Tibial nerve (tissue), 4 donors: ENCODE measurements around the gene RAB3A. TPM values are rescaled to one million over a fixed set of nuclear protein-coding genes. Genes with fewer than 3 reads are reported as not detected.

ENCODE experiments used
- DNase-seq, 2 donors: peaks; one replicate each; pipeline ENCODE4 v3.0.0-alpha.2; 2019; ENCODE audit warnings: low spot score in 2 of 2
- H3K27ac ChIP-seq, 4 donors: fragments of 200-600 bp; sonication (generic) in 3 of 4; one replicate each; pipeline ENCODE4 v1.5.1; 2017 to 2019; ENCODE audit warnings: mild to moderate bottlenecking in 1 of 4
- H3K27me3 ChIP-seq, 2 donors: fragments of 200-600 bp; sonication (generic) in 1 of 2; one replicate each; pipeline versions ENCODE4 v1.5.1 to v1.6.0; 2017 to 2019
- H3K36me3 ChIP-seq, 3 donors: fragments of 200-600 bp; sonication (generic); one replicate each; pipeline ENCODE4 v1.5.1; 2018 to 2019
- H3K4me1 ChIP-seq, 4 donors: fragments of 200-600 bp; sonication (generic) in 3 of 4; one replicate each; pipeline ENCODE4 v1.5.1; 2017 to 2019
- H3K4me3 ChIP-seq, 4 donors: fragments of 200-600 bp; sonication (generic) in 3 of 4; one replicate each; pipeline ENCODE4 v1.5.1; 2017 to 2019; ENCODE audit warnings: mild to moderate bottlenecking in 1 of 4, moderate library complexity in 1 of 4
- H3K9me3 ChIP-seq, 4 donors: fragments of 200-600 bp; sonication (generic) in 3 of 4; one replicate each; pipeline ENCODE4 v1.5.1; 2017 to 2019
- EP300 ChIP-seq, 2 donors: sonication (generic); formaldehyde crosslinking; IDR thresholded peaks; one replicate each; pipeline ENCODE4 v1.6.1; 2017; ENCODE audit warnings: antibody characterized with exemption in 2 of 2, mild to moderate bottlenecking in 1 of 2
- POLR2A ChIP-seq, 2 donors: fragments of 450-650 bp; IDR thresholded peaks; one replicate each; pipeline ENCODE4 v1.6.1; 2017; ENCODE audit warnings: antibody characterized with exemption in 2 of 2, mild to moderate bottlenecking in 2 of 2, moderate library complexity in 2 of 2
- WGBS, 2 donors: methylation state at CpG; one replicate each; pipeline ENCODE4 v1.1.5; 2018; 5-methylcytosine and 5-hydroxymethylcytosine counted together
- total RNA-seq, 4 donors: library from RNA; depleted of rRNA; stranded (reverse); fragments of >200 nt; gene quantifications; one replicate each; pipeline ENCODE4 v1.1.0, GENCODE V29; 2016
- TF ChIP-seq, protein P1 (sequence below), 5 experiments: fragments of 200-600 bp in 3 of 5; fragments of 450-650 bp in 2 of 5; sonication (generic) in 3 of 5; IDR thresholded peaks; one replicate each; pipeline ENCODE4 v1.5.1; 2016 to 2019; ENCODE audit warnings: antibody characterized with exemption in 5 of 5, mild to moderate bottlenecking in 3 of 5, moderate library complexity in 2 of 5

Gene RAB3A
- total RNA-seq, 4 donors from 2014 or later = 1.5 to 5.1 (median 3.9) TPM; not detected in 1

DNA sequence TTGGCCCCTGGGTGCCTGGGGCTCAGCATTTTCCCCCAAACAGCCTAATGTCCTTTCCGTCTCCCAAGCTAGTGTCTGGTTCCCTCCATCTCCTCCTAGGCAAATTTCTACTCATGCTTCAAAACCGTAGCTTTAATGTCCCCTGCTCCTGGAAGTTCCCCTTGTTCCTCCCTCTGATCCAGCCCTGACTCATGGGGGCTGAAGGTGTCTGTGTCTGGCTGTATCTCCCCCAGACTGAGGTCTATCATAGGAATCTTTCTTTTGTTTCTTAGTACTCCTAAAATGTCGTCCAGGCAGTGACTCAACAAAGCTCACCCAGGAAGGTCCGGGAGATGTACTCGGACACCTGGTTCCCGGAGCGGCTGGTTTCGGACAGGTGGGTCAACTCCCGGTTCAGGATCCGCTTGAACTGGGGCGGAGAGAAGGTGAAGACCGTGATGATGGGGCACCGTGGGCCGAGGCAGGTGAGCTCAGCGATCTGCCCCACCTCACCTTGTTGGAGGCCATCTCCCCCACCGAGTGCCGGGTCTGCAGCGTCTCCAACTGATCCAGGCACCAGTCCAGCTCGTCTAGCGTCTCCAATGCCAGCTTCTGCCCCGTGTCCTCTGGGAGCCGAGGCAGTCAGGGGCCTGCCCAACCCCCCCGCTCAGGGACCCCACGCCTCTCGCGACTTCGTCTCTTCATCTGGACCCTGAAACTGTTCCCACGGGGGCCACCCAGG lies 16.2 kb upstream of the RAB3A start:
- 59 to 67% methylated on average over 27 to 28 of the region's 28 CpGs for WGBS, 2 donors
- Histone ChIP-seq H3K27ac (no peak overlapping the region), H3K4me1 (peaks cover 0 to 18% (median 5%) of the 10 kb centered on the region in 4 donors), H3K27me3 (peaks cover 0 to 34% of the 10 kb centered on the region in 2 donors), H3K36me3 (no peaks in the 10 kb centered on the region), H3K9me3 (no peaks in the 10 kb centered on the region), H3K4me3 (no peak overlapping the region)
- TF ChIP-seq POLR2A (IDR thresholded peaks at IDR 0.05) = no peak
- TF ChIP-seq EP300 (IDR thresholded peaks at IDR 0.05) = no peak
- TF ChIP-seq, protein P1, sequence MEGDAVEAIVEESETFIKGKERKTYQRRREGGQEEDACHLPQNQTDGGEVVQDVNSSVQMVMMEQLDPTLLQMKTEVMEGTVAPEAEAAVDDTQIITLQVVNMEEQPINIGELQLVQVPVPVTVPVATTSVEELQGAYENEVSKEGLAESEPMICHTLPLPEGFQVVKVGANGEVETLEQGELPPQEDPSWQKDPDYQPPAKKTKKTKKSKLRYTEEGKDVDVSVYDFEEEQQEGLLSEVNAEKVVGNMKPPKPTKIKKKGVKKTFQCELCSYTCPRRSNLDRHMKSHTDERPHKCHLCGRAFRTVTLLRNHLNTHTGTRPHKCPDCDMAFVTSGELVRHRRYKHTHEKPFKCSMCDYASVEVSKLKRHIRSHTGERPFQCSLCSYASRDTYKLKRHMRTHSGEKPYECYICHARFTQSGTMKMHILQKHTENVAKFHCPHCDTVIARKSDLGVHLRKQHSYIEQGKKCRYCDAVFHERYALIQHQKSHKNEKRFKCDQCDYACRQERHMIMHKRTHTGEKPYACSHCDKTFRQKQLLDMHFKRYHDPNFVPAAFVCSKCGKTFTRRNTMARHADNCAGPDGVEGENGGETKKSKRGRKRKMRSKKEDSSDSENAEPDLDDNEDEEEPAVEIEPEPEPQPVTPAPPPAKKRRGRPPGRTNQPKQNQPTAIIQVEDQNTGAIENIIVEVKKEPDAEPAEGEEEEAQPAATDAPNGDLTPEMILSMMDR (IDR thresholded peaks at IDR 0.05) = no peak
- DNase-seq = no peak

DNA sequence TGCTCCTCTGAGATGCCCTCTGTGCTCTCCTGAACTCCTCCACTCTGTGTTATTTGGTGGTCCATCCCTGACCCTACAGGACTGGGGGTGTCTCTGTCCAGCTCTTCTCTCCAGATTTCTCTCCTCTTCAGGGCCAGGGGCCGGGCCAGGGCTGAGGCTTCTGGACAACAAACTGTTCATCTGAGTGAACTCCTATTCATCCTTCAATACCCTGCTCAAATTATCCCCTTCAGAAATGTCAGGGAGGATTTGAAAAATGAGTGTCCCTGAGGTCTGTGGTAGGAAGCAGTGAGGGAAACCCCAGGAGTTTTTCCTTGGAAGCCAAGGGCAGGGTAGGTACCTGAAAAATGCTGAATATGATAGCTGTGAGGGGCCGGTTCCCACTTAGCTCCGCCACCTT lies 14.8 kb upstream of the RAB3A start:
- no peak for DNase-seq
- Histone ChIP-seq H3K9me3 (no peaks in the 10 kb centered on the region), H3K27ac (no peak overlapping the region), H3K36me3 (no peaks in the 10 kb centered on the region), H3K27me3 (peaks cover 0 to 29% of the 10 kb centered on the region in 2 donors), H3K4me3 (no peak overlapping the region), H3K4me1 (peaks cover 0 to 6% (median 0%) of the 10 kb centered on the region in 4 donors)
- WGBS, 2 donors = 86 to 92% methylated on average over 3 of the region's 3 CpGs
- no peak for TF ChIP-seq EP300 (IDR thresholded peaks at IDR 0.05)
- TF ChIP-seq, protein P1 (IDR thresholded peaks at IDR 0.05) = no peak
- TF ChIP-seq POLR2A (IDR thresholded peaks at IDR 0.05) = no peak

DNA sequence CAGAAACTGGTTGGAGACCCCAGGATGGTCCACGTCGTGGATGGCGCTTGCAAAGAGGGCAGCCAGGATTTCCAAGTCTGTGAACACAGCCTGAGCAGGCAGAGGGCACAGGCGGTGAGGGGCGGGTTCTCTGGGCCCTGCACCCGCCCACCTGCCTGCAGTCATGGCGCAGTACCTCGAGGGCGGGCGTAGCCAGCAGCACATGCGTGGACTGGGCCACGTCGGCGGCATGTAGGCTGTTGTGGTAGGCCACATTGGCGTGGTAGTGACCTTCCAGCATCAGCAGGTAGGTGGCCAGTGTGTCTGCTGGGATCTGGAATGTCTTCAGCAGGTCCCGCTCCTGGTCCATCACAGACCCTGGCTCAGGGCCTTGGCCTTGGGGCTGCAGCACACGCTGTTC lies 14.3 kb upstream of the RAB3A start:
- Histone ChIP-seq H3K27ac (no peak overlapping the region), H3K27me3 (peaks cover 0 to 29% of the 10 kb centered on the region in 2 donors), H3K4me1 (peaks cover 0 to 6% (median 0%) of the 10 kb centered on the region in 4 donors), H3K4me3 (no peak overlapping the region), H3K36me3 (no peaks in the 10 kb centered on the region), H3K9me3 (no peaks in the 10 kb centered on the region)
- no peak for DNase-seq
- TF ChIP-seq POLR2A (IDR thresholded peaks at IDR 0.05) = no peak
- no peak for TF ChIP-seq EP300 (IDR thresholded peaks at IDR 0.05)
- TF ChIP-seq, protein P1 (IDR thresholded peaks at IDR 0.05) = no peak
- WGBS, 2 donors = 81 to 92% methylated on average over 12 to 17 of the region's 17 CpGs

DNA sequence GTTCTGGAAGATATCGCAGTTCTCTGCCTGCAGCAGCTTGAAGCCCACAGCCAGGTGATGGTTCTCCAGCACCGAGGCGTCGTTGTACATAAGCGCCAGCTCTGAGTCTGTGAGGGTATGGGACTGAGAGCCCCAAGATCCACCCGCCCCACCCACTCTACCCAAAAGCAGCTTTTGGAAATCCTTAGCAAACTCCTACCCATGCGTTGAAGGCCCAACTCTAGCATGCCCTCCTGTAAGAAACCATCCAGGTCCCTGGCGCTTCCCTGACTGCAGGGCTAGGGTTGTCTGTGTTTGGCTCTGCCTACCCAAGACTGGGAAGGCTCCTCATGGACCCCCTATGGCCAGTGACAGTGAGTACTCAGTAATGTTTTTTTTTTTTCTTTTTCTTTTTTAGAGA lies 12.9 kb upstream of the RAB3A start:
- Histone ChIP-seq H3K9me3 (no peaks in the 10 kb centered on the region), H3K27me3 (peaks cover 0 to 26% of the 10 kb centered on the region in 2 donors), H3K36me3 (no peaks in the 10 kb centered on the region), H3K27ac (no peak overlapping the region), H3K4me1 (peaks cover 0 to 6% (median 0%) of the 10 kb centered on the region in 4 donors), H3K4me3 (no peak overlapping the region)
- WGBS, 2 donors = 94 to 96% methylated on average over 6 to 8 of the region's 8 CpGs
- no peak for DNase-seq
- TF ChIP-seq POLR2A (IDR thresholded peaks at IDR 0.05) (no peak), EP300 (IDR thresholded peaks at IDR 0.05) (no peak)
- TF ChIP-seq, protein P1 (IDR thresholded peaks at IDR 0.05) = no peak

DNA sequence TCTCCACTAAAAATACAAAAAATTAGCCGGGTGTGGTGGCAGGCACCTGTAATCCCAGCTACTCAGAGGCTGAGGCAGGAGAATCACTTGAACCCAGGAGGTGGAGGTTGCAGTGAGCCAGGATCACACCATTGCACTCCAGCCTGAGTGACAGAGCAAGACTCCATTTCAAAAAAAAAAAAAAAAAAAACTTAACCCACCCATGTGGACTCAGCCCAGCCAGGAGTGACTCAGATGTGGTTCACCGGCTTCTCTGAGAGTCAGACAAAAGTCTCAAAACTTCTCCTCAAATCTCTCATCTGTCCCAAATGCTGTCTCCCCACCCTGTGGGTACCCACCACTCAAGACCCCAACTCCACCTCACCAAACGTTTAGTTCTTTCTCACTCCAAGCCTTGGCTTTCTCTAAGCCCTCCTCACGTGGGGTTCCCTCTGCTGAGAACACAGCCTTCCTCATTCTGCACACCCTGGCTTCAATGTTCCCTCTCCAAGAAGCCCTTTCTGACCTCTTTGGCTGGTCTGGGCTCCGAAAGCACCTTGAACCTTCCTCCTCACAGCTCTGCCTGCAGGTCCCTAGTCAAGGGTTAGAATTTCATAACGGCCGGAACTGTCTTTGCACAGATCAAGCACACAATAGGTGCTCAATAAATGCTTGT lies 11.1 kb upstream of the RAB3A start:
- H3K27me3 ChIP-seq = peaks cover 0 to 8% of the 10 kb centered on the region in 2 donors
- H3K27ac ChIP-seq = no peak overlapping the region
- TF ChIP-seq EP300 (IDR thresholded peaks at IDR 0.05) (no peak), POLR2A (IDR thresholded peaks at IDR 0.05) (no peak)
- TF ChIP-seq, protein P1 (IDR thresholded peaks at IDR 0.05) = no peak
- no peaks in the 10 kb centered on the region for H3K4me1 ChIP-seq
- no peak for DNase-seq
- H3K9me3 ChIP-seq = no peaks in the 10 kb centered on the region
- H3K4me3 ChIP-seq = no peak overlapping the region
- 65 to 69% methylated on average over 7 of the region's 7 CpGs for WGBS, 2 donors
- no peaks in the 10 kb centered on the region for H3K36me3 ChIP-seq
